Skin of body (tissue), 2 donors: ENCODE measurements around the gene ADARB2. TPM values are rescaled to one million over a fixed set of nuclear protein-coding genes. Genes with fewer than 3 reads are reported as not detected.
A peak's percentile ranks its signal among the peaks of the same experiment; 100 is the strongest.

Experiments
- DNase-seq: peaks from one replicate; lab custom pipeline; 2025; lab: John Stamatoyannopoulos, UW
- total RNA-seq: library from RNA; depleted of rRNA; stranded (reverse); fragments of >200 nt; gene quantifications from one replicate; pipeline ENCODE4 v1.2.3, GENCODE V29; 2014

ADARB2 gene
- total RNA-seq, 1 donor from 2014 or later = 0.10 TPM

DNA sequence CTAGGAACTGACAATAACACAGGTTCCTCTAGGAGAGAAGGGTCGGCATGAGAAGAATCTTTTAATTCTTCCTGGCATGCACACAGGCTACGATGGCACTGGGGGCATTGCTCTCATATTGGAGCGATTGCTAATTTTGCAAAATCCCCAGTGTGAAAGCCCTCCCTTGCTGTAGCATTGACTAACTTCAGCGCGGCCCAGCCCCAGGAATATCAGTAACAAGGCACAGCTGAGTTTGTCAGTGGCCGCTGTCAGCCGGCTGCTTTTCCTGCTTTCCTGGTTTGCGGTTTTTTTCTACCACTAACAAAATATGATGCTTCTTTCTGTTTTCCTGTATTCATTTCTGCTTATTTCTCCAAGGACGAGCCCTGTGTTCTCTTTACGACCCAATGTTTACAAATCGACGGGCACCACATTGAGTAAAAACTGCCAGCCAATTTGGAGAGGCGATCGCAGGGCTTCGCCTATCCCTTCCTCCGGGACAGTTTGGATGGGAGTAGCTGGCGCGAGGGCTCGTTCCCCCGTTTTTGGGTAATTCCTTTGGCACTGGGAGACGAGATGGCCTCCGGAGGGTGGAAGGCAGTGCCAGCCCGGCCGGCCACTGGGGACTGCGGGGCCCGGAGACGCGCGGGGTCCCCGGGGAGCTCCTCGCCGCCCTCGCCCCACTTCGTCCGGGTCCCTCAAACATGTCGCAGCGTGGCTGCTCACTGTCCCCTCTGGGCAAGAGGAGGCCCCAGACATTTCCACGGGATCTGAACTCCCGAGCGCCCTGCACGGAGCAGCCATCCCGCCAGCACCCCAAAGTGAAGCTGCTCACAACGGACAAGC lies 967 bp downstream of the ADARB2 start:
- no peak for DNase-seq

DNA sequence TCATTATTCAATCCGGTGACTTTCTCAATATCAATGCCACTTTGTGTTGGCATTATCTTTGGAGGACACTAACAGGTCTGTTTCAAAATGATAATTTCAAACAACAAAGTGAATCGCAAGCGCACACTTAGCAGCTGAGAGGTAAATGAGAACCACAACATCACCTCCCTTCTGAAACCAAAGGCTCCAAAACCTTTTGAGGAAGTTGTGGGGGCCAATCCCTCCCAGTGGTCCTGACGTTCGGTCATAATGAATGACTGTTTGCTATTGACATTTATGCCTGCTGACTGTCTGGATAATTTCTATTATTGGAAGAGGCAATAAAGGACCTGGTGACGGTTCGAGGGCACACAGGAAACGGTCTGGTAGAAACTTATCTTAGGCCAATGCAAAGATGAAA lies 1.8 kb downstream of the ADARB2 start:
- no peak for DNase-seq

DNA sequence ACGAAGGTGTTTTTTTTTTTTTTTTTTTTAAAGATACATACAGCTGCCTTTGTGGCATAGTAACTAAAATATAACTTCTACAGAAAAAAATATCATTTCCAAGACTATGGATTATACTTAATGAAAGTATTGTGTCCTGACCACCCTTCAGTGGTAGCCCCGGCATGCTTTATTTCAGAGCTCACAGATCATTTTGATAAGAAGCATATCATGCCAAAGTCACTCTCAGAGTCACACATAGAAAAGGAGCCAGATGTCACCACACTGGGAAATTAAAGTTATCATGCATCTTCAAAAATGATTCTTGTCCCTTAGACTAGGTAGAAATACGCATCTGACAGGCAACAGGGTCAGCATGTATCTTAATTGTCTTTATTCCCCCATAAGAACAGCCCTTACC lies 3.0 kb downstream of the ADARB2 start:
- no peak for DNase-seq

DNA sequence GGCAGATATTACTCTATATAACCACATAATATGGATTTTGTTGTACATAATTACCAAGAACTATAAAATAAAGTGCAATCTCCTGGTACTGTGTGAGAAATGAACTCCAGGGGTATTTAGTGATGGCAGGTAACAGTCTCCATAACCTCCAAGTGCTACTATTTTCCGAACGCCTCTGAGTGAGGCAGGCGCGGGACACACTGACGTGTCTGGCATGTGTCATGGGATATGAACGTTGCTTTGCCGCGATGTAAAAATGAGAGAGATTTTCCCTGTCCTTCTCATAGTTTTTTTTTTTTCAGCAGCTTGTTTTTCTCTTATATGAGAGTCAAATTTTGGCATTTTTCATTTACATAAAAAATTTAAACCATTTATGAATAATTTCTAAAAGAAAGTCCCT lies 3.6 kb downstream of the ADARB2 start:
- DNase-seq = no peak

DNA sequence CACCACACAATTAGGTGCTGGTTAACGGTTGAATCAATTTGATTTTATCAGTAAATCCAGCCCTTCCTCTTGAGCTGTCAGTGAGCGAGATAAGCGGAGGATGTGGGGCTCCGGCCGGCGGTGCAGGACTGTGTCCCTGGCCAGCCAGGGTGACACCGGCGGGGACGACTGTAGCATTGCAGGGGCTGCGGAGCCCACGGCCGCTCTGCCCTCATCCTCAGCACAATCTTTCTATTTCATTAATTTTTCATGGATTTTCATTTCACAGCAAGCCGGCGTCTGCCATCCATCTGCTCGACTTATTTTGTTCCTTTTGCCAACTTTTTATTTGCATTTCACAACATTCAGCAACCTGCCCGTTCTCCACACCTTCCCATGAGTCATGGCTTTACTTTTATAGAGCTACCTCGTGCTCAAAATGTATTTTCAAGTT lies 4.7 kb downstream of the ADARB2 start:
- no peak for DNase-seq

DNA sequence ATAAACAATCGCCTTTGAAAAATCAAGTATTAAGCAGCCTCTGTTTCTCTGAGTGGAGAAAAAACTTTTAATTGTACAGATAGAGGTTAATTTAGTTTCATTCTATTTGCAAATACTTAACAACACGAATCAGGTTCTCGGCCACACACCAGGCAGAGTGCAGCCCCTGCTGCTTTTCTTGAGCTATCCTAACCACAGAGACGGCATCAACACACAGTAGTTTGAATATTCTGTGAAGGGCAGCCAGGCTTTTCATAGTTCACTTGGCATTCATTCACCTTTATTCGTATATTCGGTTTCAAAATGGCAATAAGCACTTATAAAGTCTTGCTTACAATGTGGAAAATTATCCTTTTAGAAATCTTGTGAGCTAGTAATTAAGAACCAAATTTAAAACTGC lies 5.7 kb downstream of the ADARB2 start:
- no peak for DNase-seq

DNA sequence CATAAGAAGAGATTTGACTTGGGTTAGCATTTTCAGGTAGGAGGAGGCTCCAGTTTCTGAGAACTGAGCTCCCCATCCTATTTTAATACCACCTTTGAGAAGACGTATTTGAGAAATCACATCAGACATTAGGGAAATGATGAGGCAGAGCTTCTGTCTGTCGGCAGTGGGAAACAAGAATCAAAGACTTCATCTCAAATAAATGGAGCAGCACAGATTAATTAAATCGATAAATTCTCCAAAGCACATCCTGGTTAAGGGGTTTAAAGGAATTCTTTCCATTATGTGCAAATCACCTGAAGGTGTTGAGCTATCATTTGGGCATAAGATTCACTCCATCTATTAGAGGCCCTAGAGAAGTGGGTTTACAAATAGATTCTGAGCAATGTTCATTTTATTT lies 7.6 kb downstream of the ADARB2 start:
- no peak for DNase-seq

DNA sequence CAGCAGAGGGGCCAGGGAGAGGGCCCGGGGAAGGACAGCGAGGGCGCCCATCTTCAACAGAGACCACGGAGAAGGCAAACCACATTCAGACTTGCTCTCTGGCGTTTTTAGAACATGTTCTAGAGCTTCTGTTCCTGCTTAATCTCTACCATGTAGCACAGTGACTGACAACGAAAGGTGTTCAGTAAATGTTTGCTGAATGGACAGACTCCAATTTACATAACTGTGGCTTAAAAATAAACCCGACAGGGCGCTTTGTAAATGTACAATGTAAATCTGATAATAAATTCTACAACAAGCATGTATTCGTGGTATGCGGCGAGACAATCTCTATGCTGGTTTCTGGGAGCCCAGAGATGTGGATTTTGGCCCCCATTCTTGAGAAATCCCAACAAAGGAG lies 10.5 kb downstream of the ADARB2 start:
- no peak for DNase-seq

DNA sequence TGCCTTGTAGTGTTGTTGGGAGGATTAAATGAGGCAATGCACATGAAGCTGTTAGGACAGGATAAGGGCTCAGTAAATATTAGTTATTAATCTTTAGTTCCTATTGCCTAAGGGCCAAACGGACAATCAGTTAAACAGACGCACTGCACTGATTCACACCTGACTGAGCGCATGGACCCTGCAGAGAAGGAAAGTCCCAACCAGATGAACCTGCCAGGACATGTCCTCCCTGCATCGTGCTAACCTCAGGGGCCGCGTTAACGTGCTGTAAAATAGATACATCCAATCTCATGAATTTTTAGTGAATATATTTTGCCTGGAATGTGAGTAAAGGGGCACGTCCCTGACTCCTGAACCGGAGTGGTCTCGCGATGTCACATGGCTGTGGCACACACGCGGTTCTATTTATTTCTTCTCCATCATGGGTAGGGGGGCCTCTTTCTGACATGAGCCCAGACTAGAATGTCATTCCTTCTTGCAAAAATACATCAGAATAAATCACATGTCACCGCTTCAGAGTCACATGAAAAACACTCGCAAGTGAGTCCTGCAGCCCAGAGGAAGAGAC lies 12.3 kb downstream of the ADARB2 start:
- no peak for DNase-seq

DNA sequence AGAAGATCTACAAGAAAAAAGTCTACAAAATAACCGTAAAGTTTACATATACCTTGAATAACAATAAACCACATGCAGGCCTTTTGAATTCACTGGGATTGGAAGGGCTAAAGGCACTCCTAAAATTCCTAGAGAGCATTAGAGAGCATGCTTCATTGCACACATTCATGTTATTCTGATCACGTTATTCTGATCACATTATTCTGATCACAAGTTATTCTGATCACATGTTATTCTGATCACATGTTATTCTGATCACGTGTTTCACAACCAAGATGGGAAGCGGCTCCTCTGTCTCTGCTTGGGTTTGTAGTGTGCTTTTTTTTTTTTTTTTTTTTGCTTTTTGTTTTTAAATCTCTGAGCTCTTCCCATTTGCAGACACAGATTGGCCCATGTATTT lies 20.5 kb downstream of the ADARB2 start:
- no peak for DNase-seq

DNA sequence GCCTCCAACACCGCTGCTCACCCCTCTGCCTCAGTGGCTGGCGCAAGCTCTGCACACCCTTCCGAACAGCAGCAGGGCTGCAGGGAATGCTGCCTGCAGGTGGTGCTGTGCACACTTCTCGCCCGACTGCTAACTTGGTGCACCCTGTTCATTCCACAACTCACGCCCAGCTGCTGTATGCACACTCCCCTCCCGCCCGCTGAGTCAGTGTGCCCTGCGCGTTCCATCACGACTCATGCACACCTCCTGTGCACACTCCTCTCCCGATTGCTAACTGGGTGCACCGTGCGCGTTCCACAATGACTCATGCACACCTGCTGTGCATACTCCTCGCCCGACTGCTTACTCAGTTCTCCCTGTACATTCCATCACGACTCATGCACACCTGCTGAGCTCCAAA lies 21.5 kb downstream of the ADARB2 start:
- DNase-seq = no peak

DNA sequence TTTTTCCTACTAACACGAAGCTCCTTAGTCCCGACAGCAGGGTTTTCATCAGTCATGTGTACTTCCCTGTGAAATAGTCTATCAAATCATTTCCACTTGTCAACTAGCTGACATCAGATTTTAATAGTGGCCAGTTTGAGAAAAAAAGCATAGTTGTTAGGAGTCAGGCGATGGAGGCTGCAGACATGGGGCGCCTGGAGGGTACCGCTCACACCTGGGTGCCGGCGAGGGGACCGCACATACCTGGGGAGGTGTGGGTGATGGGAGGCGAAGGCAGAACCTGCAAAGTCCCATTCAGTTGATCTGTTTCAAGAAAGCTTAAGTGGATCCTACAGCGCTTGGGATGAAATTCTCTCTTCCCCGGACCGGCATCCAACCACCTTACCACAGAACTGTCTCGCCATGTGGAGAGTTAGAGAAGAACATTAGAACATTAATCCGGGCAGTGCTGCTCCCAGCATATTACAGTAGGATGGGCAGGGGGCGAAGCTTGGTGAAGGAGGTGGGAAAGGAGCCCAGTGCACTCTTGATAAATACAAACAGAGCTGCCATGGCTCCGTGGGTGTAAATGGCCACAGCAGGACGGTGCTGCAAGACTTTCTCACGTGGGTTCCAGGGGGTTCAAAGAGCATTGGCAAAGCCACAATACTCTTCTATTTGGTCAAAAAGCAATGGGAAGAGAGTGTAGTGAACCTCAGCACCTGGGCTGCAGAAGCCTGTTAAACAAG lies 24.2 kb downstream of the ADARB2 start:
- no peak for DNase-seq

DNA sequence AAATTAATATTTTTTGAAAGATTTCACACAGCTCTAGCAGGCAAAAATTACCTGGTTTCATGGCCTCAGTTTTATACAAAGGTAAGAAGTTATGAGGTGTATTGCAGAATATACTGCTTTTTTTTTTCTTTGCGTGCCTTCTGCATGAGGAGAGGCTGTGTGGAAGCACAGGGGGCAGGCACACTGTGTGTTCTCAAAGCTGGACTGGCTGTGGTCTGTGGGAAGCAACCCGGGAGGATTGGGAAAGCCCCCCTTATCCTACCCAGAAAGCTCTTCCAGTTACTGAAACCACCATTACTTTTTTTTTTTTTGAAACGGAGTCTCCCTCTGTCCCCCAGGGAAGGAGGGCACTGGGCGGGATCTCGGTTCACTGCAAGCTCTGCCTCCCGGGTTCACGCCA lies 25.0 kb downstream of the ADARB2 start:
- no peak for DNase-seq

DNA sequence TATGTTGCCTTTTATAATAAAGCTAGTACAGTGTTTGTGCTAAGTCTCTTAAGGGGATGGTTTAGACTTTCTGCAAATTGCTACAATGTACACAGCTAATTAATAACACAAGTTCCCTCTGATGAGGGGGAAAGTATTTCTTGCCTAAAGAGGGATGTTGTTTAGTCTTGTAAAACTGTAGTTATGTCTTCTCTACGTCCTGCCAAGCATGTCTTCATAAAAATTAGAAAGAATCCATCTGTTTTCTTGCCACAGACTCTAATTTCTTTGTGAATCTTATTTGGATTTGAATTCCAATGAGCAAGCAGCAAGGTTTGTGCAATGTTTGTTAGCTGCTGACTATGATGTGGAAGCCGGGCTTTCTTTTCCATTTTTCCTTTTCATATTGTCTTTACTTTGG lies 28.2 kb downstream of the ADARB2 start:
- peak; percentile 78 for DNase-seq

DNA sequence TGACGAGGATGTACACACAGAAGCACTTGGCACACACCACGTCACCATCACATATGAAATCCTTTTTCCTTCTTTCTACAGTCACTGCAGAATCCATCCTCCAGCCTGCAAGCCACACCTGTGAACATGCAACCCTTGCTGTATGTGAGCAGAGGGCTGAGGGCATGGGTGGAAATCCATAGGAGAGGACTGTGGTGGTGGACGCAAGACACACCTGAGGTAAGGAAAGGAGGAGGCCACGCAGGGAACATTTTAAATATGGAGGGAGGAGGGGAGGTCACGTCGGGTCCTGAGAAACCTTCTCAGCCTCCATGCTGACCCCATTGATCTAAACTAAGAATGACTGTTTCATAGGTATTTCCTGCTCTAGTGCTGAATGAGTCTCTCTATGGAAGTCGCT lies 28.6 kb downstream of the ADARB2 start:
- no peak for DNase-seq

DNA sequence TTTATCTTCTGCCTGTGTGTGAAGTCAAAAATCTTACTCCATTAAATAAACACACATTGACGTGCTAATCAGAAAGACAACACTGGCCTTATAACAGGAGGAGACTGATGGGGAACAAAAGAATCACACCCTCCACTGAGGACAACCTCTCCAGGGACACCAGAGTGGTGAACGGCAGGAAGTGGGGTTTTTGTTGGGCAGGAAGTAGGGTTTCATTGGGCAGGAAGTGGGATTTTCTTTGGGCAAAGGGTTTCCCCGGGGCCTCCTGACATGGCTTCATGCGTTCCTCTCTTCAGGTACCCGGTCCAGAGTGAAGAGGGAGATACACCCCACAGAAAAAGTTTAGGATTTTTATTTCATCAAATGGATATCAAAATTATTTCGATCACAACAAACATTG lies 30.6 kb downstream of the ADARB2 start:
- DNase-seq = no peak

DNA sequence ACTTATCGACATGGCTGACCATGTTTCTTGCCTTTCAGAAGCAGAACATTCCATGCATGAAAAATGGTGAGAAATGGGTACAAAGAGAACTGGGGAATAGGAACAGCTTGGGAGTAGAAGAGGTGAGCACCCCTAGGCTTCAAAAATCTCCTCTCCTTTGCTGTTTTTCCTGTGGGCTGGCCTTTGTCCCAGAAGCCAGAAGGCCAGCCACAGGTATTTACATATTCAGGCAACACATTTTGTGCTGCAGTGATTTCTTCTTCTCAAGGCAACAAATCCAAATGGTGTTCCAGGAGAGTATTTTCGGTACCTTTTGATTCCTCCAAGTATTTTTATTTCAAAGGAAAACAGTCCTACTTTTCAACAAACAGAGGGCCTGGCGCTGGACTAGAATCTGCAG lies 31.1 kb downstream of the ADARB2 start:
- no peak for DNase-seq

DNA sequence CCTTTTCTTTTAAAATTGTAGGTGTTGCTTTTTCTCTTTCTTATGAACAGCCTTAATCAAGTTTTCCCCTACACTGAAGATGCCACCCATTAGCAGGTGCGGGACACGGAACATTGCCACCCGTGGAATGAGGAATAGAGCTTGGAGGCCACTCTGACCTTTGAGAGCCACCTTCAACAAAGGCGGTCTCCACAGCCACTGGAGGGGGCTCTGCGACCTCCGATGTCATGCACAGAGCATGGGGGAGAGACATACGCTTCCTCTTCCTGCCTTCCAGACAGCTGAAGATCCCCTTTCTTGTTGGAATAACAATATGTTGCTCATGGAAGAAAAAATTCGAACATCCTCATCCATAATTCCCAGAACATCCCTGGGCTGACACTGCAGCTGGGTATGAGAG lies 39.1 kb downstream of the ADARB2 start:
- DNase-seq = no peak

DNA sequence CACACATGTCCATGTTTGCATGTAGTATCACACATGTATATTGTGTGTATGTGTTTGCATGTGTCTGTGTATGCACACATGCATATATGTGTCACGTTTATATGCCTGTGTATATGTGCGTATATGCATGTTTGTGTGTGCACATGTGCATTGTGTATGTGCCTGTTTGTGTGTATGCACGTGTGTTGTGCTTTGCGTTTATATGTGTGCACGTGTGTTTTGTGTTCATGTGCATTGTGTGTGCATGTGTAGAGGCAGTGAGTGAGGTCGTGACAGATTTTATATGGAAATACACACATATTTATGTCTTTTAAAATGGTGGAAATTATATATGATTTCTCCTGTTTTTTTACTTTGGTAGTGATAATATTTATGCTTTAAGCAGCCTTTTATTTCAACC lies 41.2 kb downstream of the ADARB2 start:
- no peak for DNase-seq

DNA sequence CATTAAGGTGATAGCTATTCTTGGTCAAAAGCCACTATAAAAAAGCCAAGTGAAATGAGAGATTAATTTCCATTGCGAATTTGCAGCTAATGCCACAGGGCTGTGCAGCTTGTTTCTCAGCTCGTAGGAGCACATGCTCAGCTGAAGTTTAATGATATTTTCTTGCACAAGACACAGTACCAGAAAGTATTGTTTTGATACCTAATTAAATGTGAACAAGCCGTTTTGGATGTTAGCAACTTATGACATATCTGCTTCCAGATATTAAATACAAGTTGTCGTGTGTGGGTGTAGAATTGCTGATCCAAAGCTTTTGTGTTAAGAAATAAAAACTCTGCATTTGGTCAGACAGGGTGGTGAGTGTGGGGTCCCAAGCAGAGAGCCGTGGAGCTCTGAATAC lies 47.2 kb downstream of the ADARB2 start:
- DNase-seq = no peak

DNA sequence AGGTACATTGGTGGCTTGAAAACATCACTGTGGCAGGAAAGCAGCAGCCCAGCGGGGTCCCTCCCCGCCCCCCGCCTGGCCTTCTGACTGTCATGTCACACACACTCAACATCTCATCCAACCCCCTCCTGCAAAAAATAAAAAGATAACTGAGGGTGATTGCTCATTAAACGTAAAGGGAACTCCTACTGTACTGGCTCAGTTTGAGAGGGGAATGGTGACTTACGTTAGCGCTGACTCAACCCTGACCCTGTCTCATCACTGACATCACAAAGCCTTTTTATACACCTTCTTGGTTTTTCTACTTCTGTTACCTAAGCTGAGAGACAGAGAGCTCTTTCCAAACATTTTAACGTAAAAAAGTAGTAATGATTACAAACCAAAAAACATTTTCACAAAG lies 48.8 kb downstream of the ADARB2 start:
- DNase-seq = no peak

DNA sequence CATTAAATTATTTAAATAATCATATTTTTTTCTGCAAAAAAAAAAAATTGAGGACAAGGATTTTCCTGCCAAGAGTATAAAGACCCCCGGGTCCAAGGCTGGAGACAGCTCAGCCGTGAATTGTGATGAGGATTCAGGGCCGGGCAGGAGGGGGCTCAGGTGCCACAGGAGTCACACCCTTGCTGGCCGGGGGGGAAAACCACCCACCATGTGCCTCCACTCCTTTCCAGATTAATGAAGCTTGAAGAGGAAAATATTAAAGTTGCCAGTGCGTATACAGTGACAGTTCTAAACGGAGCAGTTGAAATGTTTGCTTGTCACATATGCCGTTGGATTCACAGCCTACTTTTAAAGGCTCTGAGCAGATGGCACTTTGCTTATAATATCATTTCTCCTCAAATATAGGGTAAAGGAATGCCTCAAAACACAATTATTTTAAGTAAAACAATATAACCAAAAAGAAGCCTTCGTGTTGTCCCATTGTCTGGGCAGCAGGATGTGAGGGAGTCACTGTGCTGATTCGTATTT lies 49.6 kb downstream of the ADARB2 start:
- no peak for DNase-seq

DNA sequence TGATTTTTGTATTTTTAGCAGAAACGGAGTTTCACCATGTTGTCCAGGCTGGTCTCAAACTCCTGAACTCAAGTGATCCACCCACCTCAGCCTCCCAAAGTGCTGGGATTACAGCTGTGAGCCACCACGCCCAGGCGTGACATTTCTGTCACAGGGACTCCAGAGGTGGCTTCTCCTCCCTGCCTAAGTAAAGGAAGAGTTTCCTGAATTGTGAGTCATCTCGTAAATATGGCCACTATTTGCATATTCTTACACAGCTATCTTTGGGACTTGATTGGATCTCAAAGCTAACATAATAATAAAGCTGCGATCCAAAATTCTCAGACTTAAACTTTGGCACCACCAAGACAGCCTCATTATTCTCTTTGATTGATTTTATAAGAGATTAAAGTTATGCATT lies 50.1 kb downstream of the ADARB2 start:
- DNase-seq = no peak
